Transverse colon (tissue), 4 donors: Measurements from ENCODE around the gene FAM78B. TPM values are rescaled to one million over a fixed set of nuclear protein-coding genes. Genes with fewer than 3 reads are reported as not detected.

Experiments used
- DNase-seq: peaks from one replicate; pipeline ENCODE4 v3.0.0-alpha.2; 2019
- H3K27ac ChIP-seq, 4 donors: fragments of 200-600 bp; sonication (generic); 2 replicates each; pipeline ENCODE4 v1.5.1; 2016 to 2018; ENCODE audit warnings: inconsistent platforms in 4 of 4
- H3K27me3 ChIP-seq: fragments of 200-600 bp; sonication (generic); 2 replicates; pipeline ENCODE4 v1.5.1; 2017; ENCODE audit warnings: inconsistent platforms
- H3K36me3 ChIP-seq, 4 donors: fragments of 200-600 bp; sonication (generic); 2 replicates each; pipeline ENCODE4 v1.5.1; 2017 to 2019; ENCODE audit warnings: inconsistent platforms in 4 of 4
- H3K4me1 ChIP-seq, 4 donors: fragments of 200-600 bp; sonication (generic); 2 replicates each; pipeline ENCODE4 v1.5.1; 2017 to 2020; ENCODE audit warnings: inconsistent platforms in 4 of 4
- H3K4me3 ChIP-seq, 4 donors: fragments of 200-600 bp; sonication (generic); 1 replicate in 1 of 4; 2 replicates in 3 of 4; pipeline versions ENCODE4 v1.5.1 to v1.6.1; 2017 to 2019; ENCODE audit warnings: inconsistent platforms in 4 of 4
- H3K9me3 ChIP-seq, 2 donors: fragments of 200-600 bp; sonication (generic); 2 replicates each; pipeline ENCODE4 v1.5.1; 2017 to 2019; ENCODE audit warnings: inconsistent platforms in 2 of 2
- CTCF ChIP-seq, 5 experiments: fragments of 200-600 bp in 3 of 5; fragments of 450-650 bp in 2 of 5; sonication (generic) in 3 of 5; IDR thresholded peaks; 1 replicate in 2 of 5; 2 replicates in 3 of 5; pipeline ENCODE4 v1.5.1; 2016 to 2017; ENCODE audit warnings: antibody characterized with exemption in 5 of 5, inconsistent platforms in 3 of 5, mild to moderate bottlenecking in 2 of 5, moderate library complexity in 1 of 5
- EP300 ChIP-seq: sonication (generic); formaldehyde crosslinking; IDR thresholded peaks from one replicate; pipeline ENCODE4 v1.6.1; 2017; ENCODE audit warnings: antibody characterized with exemption, low read depth
- POLR2A ChIP-seq: fragments of 450-650 bp; IDR thresholded peaks from one replicate; pipeline ENCODE4 v1.6.1; 2016; ENCODE audit warnings: antibody characterized with exemption, mild to moderate bottlenecking, moderate library complexity
- POLR2AphosphoS5 ChIP-seq, 3 donors: sonication (generic); formaldehyde crosslinking; IDR thresholded peaks; one replicate each; pipeline ENCODE4 v1.6.1; 2016; ENCODE audit warnings: antibody characterized with exemption in 3 of 3
- WGBS, 2 donors: methylation state at CpG; one replicate each; pipeline ENCODE4 v1.1.5; 2018; ENCODE audit warnings: low coverage in 1 of 2; 5-methylcytosine and 5-hydroxymethylcytosine counted together
- in situ Hi-C, 4 donors: fragments of 200-750 bp; cut with MboI; loops; one replicate each; pipeline versions ENCODE4 v1.15.0 to v1.15.1; 2017; ENCODE audit warnings: low sequenced_read_pairs in 3 of 4, low pct_ligation_motif_present in 1 of 4, low pct_unique_long_range_greater_than_20kb in 1 of 4
- intact Hi-C: fragments of 100-400 bp; cut with DNase I; formaldehyde crosslinking; loops from one replicate; pipeline ENCODE4 v1.15.1; 2023; ENCODE audit warnings: low total_unique reads
- total RNA-seq, 4 donors: library from RNA; depleted of rRNA; stranded (reverse); fragments of >200 nt; gene quantifications; one replicate each; pipeline ENCODE4 v1.1.0, GENCODE V29; 2016

FAM78B gene
- total RNA-seq, 4 donors from 2014 or later, result 0.40 to 5.2 (median 0.80) TPM

- no peak for TF ChIP-seq POLR2AphosphoS5 (IDR thresholded peaks at IDR 0.05)
- intact Hi-C loops (no loop called here), in situ Hi-C loops (no loop called here)
- no peak for DNase-seq
- H3K4me1 ChIP-seq, result no peaks in the 10 kb centered on the region
- H3K9me3 ChIP-seq, result no peaks in the 10 kb centered on the region
- no peaks in the 10 kb centered on the region for H3K27me3 ChIP-seq
- 68 to 85% methylated on average over 3 to 8 of the region's 8 CpGs for WGBS, 2 donors
- no peak overlapping the region for H3K27ac ChIP-seq
- no peak overlapping the region for H3K4me3 ChIP-seq
- H3K36me3 ChIP-seq, result no peaks in the 10 kb centered on the region
Measured at GRCh38 chr1:166120281-166120680, 46.5 kb downstream of the FAM78B start.

- Histone ChIP-seq H3K4me3 (no peak overlapping the region), H3K27me3 (no peaks in the 10 kb centered on the region), H3K27ac (no peak overlapping the region), H3K9me3 (no peaks in the 10 kb centered on the region), H3K36me3 (no peaks in the 10 kb centered on the region), H3K4me1 (no peaks in the 10 kb centered on the region)
- in situ Hi-C loops (no loop called here), intact Hi-C loops (no loop called here)
- 74% methylated on average over 11 of the region's 11 CpGs; no CpG with 5 or more reads in 1 of the 2 donors for WGBS, 2 donors
- TF ChIP-seq POLR2AphosphoS5 (IDR thresholded peaks at IDR 0.05) (no peak), EP300 (no peak), POLR2A (no peak)
- DNase-seq, result no peak
Measured at GRCh38 chr1:166119471-166119965, 47.3 kb downstream of the FAM78B start.

GRCh38 chr1:166117776-166118175 lies 49.0 kb downstream of the FAM78B start:
- intact Hi-C loops, result no loop called here
- Histone ChIP-seq H3K36me3 (no peaks in the 10 kb centered on the region), H3K4me1 (no peaks in the 10 kb centered on the region), H3K27me3 (no peaks in the 10 kb centered on the region), H3K9me3 (no peaks in the 10 kb centered on the region), H3K27ac (no peak overlapping the region), H3K4me3 (no peak overlapping the region)
- 78 to 91% methylated on average over 4 to 5 of the region's 5 CpGs for WGBS, 2 donors
- DNase-seq, result no peak
- no peak for TF ChIP-seq EP300
- no peak for TF ChIP-seq CTCF (IDR thresholded peaks at IDR 0.05)
- TF ChIP-seq POLR2AphosphoS5 (IDR thresholded peaks at IDR 0.05), result no peak
- TF ChIP-seq POLR2A, result no peak
- in situ Hi-C loops, result no loop called here

- in situ Hi-C loops, result no loop called here
Measured at GRCh38 chr1:166116026-166116425, 50.8 kb downstream of the FAM78B start.

GRCh38 chr1:166114419-166114818 lies 52.4 kb downstream of the FAM78B start:
- no peak for TF ChIP-seq CTCF (IDR thresholded peaks at IDR 0.05)
- TF ChIP-seq POLR2A, result no peak
- no peak for TF ChIP-seq EP300
- TF ChIP-seq POLR2AphosphoS5 (IDR thresholded peaks at IDR 0.05), result no peak
- no peaks in the 10 kb centered on the region for H3K27me3 ChIP-seq
- no peaks in the 10 kb centered on the region for H3K36me3 ChIP-seq
- DNase-seq, result no peak
- WGBS, 2 donors, result 80 to 94% methylated on average over 1 of the region's 1 CpG
- no peak overlapping the region for H3K27ac ChIP-seq
- in situ Hi-C loops, result no loop called here
- H3K4me1 ChIP-seq, result no peaks in the 10 kb centered on the region
- H3K4me3 ChIP-seq, result no peak overlapping the region
- intact Hi-C loops, result no loop called here
- H3K9me3 ChIP-seq, result no peaks in the 10 kb centered on the region

More at GRCh38 chr1:166116026-166116425, 50.8 kb downstream of the FAM78B start:
- H3K27ac ChIP-seq, result no peak overlapping the region
- no peak for DNase-seq
- H3K9me3 ChIP-seq, result no peaks in the 10 kb centered on the region
- H3K27me3 ChIP-seq, result no peaks in the 10 kb centered on the region
- TF ChIP-seq CTCF (IDR thresholded peaks at IDR 0.05), result no peak
- TF ChIP-seq EP300, result no peak
- no peak for TF ChIP-seq POLR2AphosphoS5 (IDR thresholded peaks at IDR 0.05)
- no peak for TF ChIP-seq POLR2A
- WGBS, 2 donors, result 80 to 100% methylated on average over 1 of the region's 1 CpG
- H3K36me3 ChIP-seq, result no peaks in the 10 kb centered on the region
- H3K4me1 ChIP-seq, result no peaks in the 10 kb centered on the region
- no peak overlapping the region for H3K4me3 ChIP-seq
- intact Hi-C loops, result no loop called here
